NCI-H2171 treated with DMSO at 0.1 percent for 48 hours (cell line): ENCODE data around the gene NUDT22.

Experiments used
- DNase-seq: peaks from one replicate; lab custom pipeline; 2025; lab: John Stamatoyannopoulos, UW

NUDT22 gene

GRCh38 chr11:64206457-64207255, 19.4 kb upstream of the NUDT22 start, which contains the start of gene FERMT3:
Gene FERMT3, plus strand, starts transcription at chr11:64206721. Its CDS starts 644 bp downstream, at chr11:64207365.
- DNase-seq, result no peak

- DNase-seq, result no peak
Observed at GRCh38 chr11:64207256-64208085, 18.6 kb upstream of the NUDT22 start.

DNA sequence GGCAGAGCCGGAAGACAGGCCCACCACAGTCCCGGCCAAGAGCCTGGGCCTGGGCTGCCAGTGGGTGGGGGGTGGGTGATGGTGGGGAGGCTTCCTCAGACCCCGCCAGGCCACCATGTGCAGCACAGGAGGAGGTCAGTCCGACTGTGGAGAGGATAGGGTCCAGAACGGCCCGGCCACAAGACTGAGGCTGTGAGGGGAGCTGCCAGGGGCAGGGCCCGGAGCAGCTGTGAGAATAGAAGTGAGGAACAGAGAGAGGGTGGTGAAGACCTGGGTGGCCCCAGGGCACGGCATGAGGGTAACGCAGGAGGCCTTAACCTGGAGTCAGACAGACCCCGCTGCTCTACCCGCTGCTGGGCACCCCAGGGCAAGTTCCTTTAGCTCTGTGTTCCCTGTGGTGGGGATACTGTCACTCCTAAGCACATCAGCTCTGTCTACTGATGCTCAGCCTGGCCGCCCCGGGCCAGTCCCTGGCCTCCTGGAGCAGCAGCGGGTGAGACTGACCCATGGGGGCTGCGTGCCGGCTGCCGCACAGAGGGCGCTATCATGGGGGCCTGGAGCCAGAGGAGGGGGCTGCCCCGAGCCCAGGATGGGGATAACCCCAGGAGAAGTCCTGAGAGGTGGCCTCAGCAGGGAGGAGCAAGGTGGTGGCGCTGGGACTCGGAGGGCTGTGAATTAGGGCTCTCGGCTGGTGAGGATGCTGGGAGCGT, 17.8 kb upstream of the NUDT22 start:
- no peak for DNase-seq

DNA sequence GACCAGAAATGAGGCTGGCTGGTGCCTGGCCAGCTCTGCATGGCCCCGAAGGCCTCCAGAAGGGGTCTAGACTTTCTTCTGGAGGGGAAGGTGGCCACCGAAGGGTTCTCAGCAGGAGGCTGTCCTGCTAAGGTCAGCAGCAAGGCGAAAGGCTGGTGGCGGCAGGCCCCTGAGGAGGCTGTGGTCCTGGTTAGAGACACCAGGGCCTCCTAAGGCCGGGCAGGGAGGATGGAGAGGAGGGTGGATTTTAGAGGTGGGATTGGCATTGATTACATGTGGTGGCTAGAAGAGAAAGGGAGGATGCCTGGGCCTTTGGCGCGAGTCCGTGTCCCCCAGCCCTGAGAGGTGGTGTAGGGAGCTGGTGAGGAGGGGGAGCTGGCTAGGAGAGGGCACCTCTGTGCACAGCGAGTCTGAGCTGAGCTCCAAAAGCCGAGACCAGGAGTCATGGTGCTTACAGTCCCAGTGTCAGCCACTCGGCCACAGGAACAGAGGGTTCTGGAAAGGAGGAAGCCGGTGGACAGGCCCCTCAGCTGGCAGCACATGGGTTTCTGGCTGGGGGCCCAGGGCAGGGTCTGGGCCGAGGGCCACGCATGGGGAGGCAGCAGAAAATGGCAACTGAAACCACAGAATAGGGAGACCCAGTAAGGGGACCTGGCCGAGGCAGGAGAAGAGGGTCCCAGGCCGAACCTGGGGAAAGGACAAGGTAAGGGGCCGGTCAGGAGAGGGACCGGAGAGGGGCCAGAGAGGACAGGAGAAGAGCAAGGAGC, 17.1 kb upstream of the NUDT22 start:
- no peak for DNase-seq

- no peak for DNase-seq
Observed at GRCh38 chr11:64209563-64209843, 16.6 kb upstream of the NUDT22 start.

- DNase-seq, result peak; percentile 15
Observed at GRCh38 chr11:64210301-64211020, 15.6 kb upstream of the NUDT22 start.

DNA sequence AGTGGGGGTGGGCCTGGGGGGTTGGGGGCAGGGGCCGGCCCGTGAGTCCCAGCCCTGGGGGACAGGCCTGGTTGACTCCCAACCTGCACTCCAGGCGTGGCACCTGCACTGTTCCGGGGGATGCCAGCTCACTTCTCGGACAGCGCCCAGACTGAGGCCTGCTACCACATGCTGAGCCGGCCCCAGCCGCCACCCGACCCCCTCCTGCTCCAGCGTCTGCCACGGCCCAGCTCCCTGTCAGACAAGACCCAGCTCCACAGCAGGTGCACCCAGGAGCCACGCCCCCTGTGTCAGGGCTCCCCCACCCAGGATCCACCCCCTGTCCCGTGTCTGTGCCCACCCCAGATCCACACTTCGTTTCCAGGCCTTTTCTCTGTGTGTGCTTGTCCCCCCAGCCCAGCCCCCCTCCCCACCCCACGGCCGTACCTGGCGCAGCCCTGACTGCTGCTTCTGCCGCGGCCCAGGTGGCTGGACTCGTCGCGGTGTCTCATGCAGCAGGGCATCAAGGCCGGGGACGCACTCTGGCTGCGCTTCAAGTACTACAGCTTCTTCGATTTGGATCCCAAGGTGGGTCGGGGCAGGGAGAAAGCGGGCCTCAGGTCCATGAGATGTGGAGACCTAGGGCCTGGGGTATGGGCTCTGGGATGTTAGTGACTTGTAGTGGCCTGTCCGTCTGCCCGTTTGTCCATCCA, 14.7 kb upstream of the NUDT22 start:
- DNase-seq, result no peak

GRCh38 chr11:64216879-64217278, 9.2 kb upstream of the NUDT22 start:
- DNase-seq, result no peak

DNA sequence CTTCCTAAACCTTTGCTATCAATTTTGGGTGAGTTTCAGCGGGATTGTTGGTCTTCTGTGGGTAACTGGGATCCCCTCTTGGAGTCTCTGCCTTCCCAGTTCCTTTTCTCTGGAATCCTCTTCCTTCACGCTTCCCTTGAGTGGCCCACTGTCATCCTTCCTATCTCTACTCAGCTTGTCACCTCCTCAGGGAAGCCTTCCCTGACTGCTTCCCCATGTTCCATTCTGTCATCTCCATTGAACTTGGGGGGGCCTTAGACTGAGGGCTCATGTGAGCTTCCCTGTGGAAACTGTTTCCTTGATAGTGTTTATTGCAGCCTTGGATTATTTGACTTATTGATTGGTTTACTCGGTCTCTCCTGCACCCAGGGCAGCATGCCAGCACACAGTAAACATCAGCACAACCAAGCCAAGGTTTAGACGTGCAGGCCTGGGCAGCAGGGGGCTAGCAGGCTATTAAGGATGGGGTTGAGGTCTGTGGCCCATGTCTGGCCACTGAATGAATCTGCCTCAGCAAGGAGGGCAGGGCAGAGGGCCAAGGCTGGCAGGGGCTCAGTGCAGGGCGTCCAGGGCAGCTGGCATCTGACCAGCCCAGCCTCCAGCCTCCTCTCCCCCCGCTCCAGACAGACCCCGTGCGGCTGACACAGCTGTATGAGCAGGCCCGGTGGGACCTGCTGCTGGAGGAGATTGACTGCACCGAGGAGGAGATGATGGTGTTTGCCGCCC, 7.3 kb upstream of the NUDT22 start:
- DNase-seq, result no peak

DNA sequence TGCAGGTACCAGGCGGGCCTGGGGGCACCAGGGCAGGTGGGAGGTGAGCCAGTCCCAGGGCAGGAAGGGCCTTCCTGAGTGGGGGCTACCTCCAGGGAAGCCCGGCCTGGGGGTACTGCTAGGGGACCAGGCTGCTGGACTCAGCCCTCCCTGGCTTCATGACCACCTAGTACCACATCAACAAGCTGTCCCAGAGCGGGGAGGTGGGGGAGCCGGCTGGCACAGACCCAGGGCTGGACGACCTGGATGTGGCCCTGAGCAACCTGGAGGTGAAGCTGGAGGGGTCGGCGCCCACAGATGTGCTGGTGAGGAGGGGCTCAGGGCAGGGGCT, 6.8 kb upstream of the NUDT22 start:
- no peak for DNase-seq

DNA sequence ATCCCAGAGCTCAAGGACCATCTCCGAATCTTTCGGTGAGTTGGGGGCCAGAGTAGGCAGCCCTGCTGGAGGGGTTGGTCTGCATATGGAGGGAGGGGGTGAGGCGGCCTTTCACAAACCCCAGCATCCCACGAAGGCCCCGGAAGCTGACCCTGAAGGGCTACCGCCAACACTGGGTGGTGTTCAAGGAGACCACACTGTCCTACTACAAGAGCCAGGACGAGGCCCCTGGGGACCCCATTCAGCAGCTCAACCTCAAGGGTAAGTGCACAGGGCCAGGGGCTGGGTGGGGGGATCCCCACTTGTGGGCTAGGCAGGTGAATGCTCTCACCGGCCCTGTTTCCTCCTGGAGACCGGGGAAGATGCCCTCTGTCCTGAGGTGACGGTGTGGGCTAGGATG, 6.3 kb upstream of the NUDT22 start:
- DNase-seq, result no peak

GRCh38 chr11:64220271-64220670, 5.8 kb upstream of the NUDT22 start:
- no peak for DNase-seq

DNA sequence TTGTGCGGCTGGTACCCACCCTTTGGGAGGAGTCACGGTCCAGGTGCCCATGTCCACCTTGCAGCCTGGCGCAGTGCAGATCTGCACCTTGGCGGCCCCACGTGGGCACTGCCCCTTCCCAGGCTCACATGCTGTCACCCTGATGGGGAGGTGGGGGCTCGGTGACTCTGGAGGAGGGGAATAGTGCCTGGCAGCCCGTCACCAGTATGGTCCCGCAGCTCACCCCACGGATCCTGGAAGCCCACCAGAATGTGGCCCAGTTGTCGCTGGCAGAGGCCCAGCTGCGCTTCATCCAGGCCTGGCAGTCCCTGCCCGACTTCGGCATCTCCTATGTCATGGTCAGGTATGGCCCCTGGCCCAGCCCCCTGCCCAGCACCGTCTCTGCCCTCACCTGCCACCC, 5.3 kb upstream of the NUDT22 start:
- DNase-seq, result no peak

DNA sequence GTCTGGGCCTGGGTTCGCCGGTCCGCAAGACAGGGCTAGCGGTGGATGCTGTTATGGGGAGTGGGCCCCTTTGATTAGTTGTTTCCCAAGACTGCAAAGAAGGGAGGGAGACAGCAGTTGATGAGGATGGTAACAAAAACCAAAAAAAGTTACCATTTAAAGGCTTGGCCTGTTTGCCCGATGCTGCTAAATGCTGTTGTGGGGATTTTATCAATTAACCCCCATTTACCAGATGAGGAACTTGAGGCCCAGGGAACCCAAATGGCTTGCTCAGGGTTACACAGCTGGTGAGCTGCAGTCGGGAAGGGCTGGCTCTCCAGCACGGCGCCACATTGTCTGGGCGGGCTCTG, 3.4 kb upstream of the NUDT22 start:
- DNase-seq, result no peak

DNA sequence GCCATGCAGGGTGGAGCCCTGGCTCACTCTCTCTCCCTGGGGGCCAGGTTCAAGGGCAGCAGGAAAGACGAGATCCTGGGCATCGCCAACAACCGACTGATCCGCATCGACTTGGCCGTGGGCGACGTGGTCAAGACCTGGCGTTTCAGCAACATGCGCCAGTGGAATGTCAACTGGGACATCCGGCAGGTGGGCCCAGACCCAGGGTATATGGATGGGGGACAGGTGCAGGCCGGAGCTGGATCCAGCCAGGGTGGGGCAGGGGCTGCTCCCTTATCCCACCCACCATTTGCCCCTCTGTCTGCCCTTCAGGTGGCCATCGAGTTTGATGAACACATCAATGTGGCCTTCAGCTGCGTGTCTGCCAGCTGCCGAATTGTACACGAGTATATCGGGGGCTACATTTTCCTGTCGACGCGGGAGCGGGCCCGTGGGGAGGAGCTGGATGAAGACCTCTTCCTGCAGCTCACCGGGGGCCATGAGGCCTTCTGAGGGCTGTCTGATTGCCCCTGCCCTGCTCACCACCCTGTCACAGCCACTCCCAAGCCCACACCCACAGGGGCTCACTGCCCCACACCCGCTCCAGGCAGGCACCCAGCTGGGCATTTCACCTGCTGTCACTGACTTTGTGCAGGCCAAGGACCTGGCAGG, 2.9 kb upstream of the NUDT22 start:
- DNase-seq, result no peak

GRCh38 chr11:64224151-64224890, 1.8 kb upstream of the NUDT22 start:
- no peak for DNase-seq

- no peak for DNase-seq
Observed at GRCh38 chr11:64224891-64225607, 1.0 kb upstream of the NUDT22 start.

- DNase-seq, result peak; percentile 52
Observed at GRCh38 chr11:64226507-64227051, 505 bp downstream of the NUDT22 start.
